Ovary (tissue), 3 donors: ENCODE results near the gene BRD4.

Source experiments
- POLR2A ChIP-seq: fragments of 450-650 bp; IDR thresholded peaks from one replicate; pipeline ENCODE4 v1.6.1; 2017; ENCODE audit warnings: antibody characterized with exemption, mild to moderate bottlenecking, moderate library complexity
- TF ChIP-seq, protein P1 (sequence below), 3 donors: fragments of 450-650 bp in 2 of 3; fragments of 200-600 bp in 1 of 3; IDR thresholded peaks; one replicate each; pipeline versions ENCODE4 v1.5.1 to v1.8.0; 2016 to 2022; ENCODE audit warnings: antibody characterized with exemption in 3 of 3, mild to moderate bottlenecking in 1 of 3
- donor health status: DM: no; HTN: no; CAD: no.

DNA sequence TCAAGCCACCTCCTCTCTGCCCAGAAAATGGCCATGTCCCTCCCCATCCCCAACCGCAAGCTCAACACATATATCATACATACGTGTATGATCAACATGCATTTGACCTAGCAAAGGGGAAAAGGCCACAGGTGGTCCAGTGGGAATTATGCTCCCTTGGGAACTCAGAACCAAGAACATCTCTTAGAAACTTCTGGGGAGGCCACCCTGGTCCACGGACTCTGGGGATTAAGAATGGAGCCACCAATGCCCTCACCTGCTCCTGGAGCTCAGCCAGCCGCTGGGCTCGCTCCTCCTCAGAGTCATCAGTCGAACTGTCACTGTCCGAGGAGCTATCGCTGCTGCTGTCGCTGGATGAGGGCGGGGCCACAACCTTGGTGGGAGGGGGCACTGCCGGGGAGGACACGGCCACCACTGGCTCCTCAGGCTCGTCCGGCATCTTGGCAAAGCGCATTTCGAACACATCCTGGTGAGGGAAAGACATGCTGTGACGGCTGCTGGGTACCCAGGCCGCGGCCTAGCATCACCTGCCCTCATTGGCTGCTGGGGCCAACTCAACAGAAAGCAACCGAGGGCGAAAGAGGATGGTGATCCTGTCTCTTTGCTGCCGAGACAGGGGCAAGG is 75.5 kb downstream of the BRD4 start:
- TF ChIP-seq, protein P1, sequence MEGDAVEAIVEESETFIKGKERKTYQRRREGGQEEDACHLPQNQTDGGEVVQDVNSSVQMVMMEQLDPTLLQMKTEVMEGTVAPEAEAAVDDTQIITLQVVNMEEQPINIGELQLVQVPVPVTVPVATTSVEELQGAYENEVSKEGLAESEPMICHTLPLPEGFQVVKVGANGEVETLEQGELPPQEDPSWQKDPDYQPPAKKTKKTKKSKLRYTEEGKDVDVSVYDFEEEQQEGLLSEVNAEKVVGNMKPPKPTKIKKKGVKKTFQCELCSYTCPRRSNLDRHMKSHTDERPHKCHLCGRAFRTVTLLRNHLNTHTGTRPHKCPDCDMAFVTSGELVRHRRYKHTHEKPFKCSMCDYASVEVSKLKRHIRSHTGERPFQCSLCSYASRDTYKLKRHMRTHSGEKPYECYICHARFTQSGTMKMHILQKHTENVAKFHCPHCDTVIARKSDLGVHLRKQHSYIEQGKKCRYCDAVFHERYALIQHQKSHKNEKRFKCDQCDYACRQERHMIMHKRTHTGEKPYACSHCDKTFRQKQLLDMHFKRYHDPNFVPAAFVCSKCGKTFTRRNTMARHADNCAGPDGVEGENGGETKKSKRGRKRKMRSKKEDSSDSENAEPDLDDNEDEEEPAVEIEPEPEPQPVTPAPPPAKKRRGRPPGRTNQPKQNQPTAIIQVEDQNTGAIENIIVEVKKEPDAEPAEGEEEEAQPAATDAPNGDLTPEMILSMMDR (IDR thresholded peaks at IDR 0.05): no peak
- TF ChIP-seq POLR2A: no peak
